NCI-H146 treated with DMSO at 0.1 percent for 48 hours (cell line): ENCODE data around the gene SCG3.

Experiments used
- DNase-seq: peaks from one replicate; lab custom pipeline; 2025; ENCODE audit not compliant: unreplicated experiment; lab: John Stamatoyannopoulos, UW

SCG3 gene

DNA sequence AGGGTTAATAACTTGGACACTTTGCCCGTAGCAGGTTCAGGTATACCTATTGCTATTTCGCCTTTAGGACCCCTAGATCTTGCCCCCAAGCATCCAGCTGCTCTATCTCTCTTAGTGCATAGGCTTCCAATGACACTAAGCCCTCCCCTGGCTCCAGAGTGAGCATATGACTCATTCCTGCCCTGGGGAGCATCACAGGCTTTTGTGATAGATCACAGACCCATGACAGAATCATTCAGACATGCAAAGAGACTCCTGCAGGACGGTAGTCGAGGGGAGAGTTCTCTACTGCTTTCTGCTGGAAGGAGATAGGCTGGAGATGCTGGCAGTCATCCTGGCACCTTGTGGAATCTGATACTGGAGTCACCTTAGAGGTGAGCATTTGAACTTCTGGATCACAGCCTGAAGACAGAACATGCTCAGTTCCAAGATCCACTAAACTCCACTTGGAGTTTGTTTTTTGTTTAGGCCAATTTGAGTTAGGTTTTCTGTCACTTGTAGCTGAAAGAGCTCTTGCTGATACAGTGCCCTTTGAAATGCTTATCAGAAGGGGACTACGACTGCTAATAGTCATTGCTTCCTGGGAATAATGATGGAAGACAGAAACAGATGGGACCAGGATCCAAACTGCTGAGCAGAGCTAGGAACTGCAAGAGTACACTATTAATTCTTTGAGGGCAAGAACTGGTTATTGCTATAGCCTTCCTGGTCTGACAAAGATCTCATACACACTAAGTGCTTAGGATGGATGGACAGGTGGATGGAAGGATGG is 45.2 kb downstream of the SCG3 start:
- peak; percentile 48 for DNase-seq

DNA sequence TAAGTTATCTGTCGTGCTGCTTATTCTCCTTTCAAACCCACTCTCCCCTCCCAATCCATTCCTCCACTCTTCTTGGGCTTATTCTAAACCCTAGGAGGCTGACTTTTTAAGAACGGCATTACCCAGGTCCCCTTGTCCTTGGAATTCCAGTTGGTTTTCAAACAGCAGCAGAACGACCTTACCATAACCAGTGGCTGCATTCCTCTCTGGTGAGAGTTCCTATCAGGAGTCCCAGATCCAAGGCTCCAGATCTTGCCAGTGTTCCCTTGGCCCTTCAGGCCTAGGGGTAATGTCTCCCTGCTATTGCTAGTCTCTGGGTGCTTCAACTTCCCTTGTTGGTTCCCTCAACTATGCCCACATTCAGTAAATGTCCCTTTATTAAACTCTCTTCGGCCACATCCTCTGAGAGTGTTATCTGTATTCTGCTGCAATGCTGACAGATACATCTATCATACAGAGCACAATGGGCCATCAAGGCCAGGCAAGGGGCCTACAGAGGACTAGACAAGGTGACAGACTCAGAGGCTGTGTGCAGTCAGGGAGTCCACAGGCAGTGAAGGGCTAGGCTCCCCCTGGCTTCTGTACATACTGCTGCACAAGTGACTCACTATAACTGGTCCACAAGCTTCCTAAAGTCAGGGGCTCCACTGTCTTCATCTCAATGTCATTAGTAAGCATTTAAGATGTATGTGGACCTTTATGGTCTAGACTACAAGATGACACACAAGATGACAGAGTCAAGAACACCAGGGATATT is 46.0 kb downstream of the SCG3 start:
- no peak for DNase-seq

DNA sequence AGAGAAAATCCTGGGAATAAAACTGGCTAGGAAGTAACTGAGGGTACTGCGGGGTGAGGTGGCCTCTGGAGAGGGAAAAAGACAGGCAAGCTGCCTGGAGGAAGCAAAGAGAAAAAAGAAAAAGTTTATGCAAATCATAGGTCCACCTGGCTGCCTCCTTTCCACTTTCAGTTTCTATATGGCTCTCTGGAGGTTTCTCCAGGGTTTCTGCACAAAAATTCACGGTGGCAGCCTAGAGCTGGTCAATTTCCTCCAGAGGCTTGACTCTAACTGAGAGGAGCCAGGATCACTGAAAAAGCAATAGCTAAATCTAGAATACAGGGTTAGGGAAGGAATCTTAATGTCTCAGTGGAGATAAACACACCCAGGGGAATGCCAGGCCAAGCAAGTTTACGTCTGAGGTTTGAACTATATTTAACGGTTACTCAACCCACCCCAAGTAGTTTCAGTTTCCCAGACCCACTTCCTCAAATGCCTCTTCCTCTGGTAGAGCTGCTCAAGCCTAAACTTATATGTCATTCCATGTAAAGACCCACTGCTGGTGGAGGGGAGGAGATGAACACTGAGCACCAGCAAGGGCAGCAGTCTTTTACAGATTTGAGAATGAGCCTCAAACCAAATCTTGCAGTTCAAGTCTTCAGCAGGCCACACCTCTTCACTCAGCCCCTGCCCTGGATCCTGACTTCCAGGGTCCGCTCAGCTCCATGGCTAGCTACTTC is 50.4 kb downstream of the SCG3 start:
- no peak for DNase-seq

DNA sequence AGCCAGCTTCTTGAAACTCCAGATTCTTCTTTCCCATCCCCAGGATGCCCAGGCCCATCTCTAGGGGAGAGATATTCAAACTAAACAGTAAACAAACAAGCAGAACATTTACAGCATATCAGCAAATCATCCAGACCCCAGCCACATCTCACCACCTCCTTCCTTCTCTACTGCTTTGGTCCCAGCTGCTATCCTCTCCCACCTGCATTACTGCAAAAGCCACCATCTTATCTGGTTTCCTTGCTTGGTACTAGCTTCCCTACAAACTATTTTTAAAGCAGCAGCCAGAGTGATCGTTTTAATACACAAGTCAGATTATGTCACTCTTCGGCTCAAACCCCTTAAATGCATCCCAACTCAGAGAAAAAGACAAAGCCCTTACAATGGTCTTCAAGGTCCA is 51.3 kb downstream of the SCG3 start:
- DNase-seq, result no peak

DNA sequence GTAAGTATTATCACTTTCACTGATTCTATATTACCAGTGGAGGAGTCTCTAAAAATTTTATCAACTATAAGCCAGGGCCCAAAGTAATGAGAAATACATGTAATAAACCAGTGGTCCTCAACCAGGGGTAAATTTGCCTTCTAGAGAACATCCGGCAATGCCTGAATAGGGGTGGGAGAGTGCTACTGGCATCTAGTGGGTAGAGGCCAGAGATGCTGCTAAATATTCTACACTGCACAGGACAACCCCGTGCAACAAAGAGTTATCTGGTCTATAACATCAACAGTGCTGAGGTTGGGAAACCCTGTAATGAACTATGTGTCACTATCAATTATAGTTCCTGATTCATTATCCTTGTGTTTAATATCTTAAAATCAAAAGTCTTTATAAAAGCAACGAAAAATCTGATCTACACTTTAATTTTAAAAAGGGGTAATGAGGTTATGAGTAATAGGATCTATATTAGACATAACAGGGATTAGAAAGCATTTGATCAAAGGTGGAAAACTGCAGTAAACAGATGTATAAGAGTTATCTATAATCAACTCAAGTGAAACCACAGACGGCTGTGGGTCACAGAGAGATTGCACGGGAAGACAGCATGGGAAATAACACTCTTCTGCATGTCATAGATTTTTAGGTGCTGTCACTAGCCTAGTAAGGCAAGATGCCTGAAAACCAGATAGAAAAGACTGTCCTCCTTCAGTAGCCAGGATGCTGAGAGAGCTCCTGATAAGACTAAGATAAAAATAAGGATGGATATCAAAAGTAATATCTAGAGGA is 54.1 kb downstream of the SCG3 start:
- no peak for DNase-seq

DNA sequence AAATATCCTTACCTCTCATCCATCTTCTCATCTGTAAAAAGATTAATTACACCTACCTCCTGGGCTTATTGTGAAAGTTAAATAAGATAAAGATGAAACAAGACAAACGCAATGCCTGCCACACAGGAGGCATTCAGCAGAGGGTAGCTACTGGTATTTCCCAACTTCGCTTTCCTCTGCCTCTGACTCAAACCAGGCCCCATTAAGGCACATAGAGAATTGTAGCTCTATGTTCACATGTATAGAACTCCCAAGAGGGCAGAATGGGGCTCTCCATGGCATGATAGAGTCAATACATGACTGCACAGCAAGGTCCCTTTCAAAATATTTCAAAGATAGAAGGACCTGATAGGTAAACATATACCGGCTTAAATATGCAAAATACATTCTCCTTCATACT is 54.8 kb downstream of the SCG3 start:
- no peak for DNase-seq

DNA sequence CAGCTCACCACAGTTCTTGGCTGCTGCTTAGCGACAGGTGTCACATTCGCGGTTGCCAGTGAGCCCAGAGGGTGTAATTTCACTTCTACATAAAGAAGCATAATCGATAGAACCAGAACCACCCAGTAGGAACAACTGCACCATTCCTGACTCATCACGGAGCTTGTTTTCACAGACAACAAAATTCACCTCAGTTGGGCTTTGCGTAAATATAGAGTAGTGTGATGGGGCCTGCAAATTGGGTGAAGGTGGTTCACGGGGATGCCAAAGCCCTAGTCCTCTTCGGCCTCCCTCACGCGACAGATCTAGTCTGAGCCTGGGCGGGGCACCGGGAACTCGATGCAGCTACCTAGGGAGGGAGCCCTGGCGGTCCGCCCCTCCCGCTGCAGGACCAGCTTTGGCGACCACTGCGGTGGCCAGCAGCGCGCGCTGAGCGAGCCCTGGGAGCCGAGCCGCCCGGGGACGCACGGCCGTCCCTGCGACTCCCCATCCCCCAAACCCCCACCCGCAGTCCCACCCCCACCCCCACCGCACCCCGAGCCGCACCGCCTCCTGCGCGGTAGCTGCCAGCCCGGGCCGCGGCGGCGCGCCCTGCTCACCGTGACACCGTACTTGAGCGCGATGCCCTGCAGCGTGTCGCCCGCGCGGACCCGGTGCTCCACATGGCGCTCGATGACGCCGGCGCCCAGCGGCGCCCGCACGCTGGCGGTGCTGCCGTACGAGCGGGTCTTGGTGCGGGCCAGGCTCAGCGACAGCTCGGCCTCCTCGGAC is 55.6 kb downstream of the SCG3 start:
- DNase-seq, result peak; percentile 36

DNA sequence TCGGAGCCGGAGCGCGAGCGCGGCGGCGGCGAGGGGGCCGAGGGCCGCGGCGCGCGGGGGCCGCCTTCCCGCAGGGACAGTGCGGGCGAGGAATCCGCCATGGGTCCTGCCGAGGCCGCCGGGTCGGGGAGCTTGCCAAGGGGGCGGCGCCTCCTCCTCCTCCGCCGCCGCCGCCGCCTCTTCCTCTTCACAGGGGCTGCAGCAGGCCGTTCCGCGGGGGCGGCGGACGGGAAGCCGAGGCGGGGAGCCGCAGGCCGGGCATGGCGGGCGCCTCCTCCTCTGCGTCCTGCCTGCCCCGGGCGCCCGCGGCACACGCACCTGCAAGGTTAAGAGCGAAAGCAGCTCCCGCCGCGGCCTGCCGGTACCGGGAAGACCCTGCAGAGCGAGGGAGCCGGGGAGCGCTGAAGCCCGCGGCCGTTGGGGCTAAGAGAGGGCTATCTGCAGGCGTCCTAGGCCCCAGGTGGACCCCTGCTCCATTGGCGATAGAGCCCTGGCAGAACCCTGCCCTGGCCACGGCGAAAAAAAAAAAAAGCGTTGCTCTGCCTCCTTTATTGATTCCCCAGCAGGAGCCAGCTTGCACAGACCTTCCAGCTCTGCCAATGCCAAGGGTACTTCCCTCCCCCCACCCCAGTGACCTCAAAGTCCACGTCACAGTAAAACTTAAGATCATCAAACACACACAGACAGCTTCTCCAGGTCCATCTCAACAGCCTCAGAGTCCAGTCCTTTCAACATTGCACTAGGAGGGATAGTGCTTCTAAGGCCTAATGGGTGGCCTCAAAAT is 56.4 kb downstream of the SCG3 start, which contains the start of gene LYSMD2:
TSS of gene LYSMD2 (minus strand) at position 134 of the 784 bp plus-strand sequence. CDS start at position 101, 33 bp downstream.
- DNase-seq, result peak; percentile 10

DNA sequence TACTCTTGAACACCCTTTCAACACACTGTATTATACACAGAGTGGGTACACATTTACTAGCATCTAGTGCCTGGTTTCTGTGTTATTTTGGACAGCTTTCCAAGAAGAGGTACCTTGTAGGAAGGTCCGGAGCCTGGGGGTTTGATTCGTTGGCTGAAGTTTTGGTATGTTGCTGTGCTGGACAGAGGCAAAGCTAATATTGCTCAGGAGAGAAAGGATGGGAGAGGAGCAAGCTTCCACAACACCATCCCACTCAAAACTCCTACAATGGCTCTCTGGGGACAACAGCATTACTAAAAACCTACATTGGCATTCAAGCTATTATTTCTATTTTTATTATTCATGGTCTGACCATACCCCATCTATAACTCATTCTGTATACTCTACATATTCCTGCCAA is 57.2 kb downstream of the SCG3 start:
- no peak for DNase-seq

DNA sequence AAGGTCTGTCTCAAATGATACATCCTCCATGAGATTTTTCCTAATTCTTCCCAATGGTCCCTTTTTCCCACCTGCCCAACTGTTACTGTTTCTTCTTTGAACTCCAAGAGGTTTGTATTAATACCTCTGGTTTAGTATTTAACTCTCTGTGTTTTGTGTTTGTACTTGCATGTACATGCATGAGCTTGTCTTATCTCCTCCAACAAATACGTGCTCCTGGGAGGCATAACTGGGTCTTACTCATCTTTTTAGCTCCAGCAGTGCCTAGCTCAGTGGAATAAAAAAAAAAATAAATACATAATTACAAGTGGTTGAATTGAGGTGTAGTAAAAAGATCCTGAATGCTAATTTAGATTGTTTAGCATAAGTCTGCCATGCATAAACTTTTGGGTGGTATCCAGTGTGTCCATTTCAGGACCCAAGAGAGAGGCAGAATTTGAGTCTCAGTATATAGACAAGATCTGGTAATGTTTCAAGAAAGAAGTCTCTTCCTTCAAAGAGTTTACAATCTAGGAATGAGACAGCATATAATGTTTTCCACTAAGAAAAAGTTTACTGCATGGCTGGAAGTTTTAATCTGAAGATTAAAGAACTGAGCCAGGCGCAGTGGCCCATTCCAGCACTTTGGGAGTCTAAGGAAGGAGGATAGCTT is 57.9 kb downstream of the SCG3 start:
- DNase-seq, result no peak

DNA sequence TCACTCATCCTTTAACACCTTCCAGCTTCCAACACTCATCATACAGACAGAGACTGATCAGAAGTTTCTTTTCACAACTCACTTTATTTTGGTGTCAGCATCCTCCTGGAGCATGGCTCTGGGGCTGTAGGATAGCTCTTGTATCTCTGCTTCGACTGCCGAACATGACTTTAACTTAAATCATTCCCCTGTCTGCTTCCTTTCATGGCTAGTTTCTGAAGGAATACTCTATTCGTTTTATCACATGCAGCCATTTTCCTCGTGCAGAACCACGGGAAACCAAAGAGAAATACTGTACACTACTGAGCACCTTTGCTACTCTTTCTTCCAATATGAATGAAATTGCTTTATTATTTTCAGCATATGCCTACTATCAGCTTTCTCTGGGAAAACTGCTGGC is 68.0 kb downstream of the SCG3 start:
- DNase-seq, result no peak

DNA sequence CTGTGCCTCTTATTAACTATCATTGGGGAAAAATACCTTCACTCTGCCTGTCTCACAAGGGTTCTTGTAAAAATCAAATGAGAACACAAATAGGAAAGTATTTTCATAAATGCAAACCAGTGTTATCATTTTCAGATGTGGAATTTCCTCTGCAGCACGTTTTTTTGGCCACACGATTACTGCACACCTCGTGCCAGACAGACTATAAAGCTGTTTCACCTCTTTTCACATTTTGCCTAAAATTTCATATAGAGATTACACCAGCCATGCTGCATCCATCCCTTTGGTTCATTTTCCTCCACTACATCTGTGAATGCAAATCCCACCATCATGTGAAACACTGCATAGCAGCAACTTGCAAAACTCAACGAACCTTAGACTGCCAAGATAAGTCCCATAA is 68.9 kb downstream of the SCG3 start:
- DNase-seq, result no peak

DNA sequence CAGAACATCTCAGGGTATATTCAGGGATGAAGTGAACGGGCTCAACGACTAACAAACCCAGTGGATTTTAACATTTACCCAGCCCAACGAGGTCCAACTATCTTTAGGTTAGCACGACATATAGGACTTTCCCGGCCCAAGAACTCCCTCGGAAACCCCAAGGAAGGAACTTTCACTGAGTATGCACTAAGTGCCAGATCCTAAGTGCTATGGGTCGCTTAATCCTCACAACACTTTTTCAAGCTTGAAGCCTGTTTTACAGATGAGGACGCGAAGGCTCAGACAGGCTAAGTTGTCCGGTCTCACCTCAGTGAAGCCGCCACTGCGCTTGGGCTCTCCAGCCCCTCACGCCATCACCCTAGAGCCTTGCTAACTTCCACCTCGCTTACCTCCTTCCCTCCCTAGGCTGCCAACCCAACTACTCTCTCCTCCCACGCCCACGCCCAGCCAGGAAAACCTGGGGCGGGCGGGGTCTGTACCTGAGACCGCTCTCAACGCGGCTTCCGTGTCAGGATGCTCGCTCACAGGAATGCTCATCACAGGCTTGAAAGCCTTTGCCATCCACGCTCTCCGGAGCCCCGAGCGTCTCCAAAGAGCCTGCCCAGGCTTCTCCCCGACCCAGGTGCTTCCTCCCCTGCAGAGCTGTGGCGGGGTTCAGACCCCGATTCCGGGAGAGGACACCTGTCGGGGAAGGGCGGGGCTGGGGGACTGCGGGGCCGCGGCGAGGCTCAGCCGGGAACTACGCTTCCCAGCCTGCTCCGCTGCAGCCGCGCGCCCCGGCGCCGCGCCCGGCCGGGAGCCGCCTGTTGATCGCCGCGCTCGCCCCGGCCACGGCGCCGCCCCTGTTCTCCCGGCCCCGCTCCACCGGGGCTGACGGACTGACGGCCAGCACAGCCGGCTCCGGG is 69.7 kb downstream of the SCG3 start, which contains the start of gene TMOD2:
TSS of gene TMOD2 (plus strand) at position 806 of the 905 bp plus-strand sequence. CDS start 14,845 bp downstream, outside the sequence.
- DNase-seq, result peak; percentile 58

DNA sequence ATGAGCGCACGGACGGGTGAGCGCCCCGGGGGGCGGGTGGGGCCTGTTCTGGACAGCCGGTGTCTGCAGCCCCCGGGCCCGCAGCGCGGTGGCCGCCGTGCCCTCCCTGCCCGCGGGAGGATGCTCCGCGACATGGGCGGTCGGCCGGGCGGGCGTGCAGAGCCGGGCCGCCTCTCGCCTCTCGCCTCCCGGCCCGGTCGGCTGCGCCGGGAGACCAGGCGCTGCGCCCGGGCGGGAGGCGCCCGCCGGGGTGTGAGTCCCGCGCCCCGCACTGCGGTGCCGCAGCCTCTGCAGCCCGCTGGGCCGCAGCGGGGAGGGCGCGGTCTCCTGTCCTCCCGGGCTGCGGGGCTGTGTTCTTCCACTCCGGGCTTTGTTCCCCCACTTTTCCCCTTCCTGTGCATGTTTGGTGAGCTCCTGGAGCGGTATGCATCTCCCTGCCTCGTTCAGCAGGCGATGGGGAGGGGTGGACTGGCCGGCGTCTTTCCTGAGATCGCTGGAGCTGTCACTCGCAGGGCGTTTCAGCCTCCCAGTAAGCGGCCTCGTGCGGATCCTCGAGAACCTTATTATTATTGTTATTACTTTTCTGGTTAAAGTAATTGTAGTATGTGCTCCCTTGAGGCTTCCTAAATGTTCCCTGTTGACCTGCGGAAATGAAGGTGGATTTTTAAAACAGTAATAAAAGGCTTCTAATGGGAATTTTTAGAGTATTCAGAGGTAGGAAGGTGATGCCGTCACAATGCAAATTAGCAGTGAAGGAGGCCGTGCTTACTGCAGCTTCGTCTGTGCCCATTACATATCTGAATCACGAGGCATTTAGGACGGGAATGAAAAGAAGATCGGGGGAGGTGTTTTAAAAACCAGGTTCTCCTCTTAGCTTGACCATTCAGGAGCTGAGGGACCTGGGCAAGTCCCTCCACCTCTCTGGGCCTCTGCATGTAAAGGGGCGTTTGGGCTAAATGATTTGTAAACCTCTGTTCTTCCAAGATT is 70.7 kb downstream of the SCG3 start:
- peak; percentile 37 for DNase-seq

DNA sequence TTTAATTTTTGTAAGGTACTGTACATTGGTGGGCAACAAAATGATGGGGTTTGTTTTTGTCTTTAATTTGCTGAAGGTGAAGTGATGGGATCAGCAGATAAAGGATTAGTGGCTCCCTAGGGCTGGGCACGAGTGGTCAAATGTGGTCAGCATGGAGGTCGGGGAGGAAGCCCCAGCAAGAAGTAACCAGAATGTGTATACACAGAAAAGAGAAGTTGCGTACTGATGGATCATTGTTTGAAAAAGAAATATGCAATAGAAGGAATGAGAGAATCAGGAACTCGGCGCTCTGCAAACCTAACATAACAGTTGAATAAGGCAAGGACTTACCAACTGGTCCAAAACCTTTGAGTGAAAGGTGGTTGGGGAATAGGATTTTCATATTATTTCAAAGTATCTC is 71.6 kb downstream of the SCG3 start:
- DNase-seq, result no peak

DNA sequence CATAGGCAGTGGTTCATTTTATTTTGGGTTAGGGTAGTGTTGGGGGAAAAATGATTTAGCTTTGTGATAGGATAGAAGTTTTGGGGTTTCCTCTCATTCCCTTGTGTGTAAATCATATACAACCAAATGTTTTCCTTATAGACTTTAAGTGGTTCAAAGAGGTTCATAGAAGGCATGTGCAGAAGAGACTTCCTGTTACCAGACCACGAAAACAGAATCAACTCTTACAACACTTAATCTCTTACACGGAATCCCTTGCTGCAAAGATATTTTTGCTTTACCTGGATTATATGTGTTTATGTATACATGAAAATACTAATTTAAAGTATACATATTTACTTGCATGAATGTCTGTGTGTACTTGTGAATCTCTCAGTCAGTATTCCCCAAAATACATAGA is 73.0 kb downstream of the SCG3 start:
- no peak for DNase-seq

DNA sequence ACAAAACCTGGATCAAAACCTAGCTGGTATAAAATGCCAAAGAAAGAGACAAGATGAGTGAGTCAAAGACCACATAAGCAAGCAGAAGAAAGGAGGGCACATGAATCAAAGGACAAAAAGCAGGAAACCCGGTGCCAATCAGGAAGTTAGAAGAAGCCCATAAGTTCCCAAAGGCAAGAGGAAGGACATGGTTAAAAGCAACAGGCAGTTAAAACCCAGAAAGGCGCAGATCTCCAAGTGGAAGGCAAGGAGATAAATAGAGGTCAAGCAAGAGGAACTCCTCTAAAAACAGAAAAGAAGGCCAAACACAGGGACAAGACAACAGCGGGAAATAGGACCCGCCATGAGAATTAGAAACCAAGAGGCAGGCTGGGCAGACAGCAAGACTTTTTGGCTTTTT is 74.5 kb downstream of the SCG3 start:
- DNase-seq, result no peak
